ENCODE data around the gene SPAG9.

Gene SPAG9

DNA sequence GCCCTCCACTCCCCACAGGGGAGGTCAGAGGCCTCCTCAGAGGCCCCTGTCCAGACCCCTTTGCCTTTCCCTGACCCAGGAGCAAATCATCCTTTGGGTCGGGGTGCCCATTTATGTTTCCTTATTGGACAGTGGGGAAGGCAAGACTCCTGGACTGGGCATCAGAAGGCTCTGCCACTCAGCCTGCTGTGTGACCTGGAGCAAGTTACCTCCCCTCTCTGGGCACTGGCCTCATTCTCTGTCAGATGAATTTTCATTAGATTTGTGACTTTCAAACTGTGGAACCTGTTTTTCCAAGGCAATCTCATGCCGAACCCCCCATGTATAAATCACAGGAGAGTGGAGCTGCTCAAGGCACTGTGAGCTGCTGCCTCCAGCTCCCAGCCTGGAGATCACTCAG is 207.5 kb downstream of the SPAG9 start:
- no peak overlapping the region for H3K9ac ChIP-seq (ENCODE audit: low read depth, low read length)
- no peak for TF ChIP-seq EZH2 (IDR thresholded peaks at IDR 0.05; ENCODE audit: borderline replicate concordance, low read depth, low read length, severe bottlenecking)
- TF ChIP-seq, protein P1, sequence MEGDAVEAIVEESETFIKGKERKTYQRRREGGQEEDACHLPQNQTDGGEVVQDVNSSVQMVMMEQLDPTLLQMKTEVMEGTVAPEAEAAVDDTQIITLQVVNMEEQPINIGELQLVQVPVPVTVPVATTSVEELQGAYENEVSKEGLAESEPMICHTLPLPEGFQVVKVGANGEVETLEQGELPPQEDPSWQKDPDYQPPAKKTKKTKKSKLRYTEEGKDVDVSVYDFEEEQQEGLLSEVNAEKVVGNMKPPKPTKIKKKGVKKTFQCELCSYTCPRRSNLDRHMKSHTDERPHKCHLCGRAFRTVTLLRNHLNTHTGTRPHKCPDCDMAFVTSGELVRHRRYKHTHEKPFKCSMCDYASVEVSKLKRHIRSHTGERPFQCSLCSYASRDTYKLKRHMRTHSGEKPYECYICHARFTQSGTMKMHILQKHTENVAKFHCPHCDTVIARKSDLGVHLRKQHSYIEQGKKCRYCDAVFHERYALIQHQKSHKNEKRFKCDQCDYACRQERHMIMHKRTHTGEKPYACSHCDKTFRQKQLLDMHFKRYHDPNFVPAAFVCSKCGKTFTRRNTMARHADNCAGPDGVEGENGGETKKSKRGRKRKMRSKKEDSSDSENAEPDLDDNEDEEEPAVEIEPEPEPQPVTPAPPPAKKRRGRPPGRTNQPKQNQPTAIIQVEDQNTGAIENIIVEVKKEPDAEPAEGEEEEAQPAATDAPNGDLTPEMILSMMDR (IDR thresholded peaks at IDR 0.05; ENCODE audit: borderline replicate concordance, extremely low read depth, low read length, poor library complexity, severe bottlenecking) = no peak
- peaks cover 6% of the 10 kb centered on the region for H3K27me3 ChIP-seq (ENCODE audit: insufficient read depth, low read length, poor library complexity)
- H3K4me3 ChIP-seq (ENCODE audit: low read depth in 1 of 2, low read length in 2 of 2) = no peak overlapping the region
- H3K79me2 ChIP-seq (ENCODE audit: insufficient read depth, low read length) = no peaks in the 10 kb centered on the region
- H4K20me1 ChIP-seq (ENCODE audit: insufficient read depth, low read length) = 0 out of 2 replicates have a peak, but pooled peaks cover 1% of the 10 kb centered on the region
- no peak for ATAC-seq (ENCODE audit: insufficient read depth, low read depth)
- no peaks in the 10 kb centered on the region for H3K36me3 ChIP-seq (ENCODE audit: insufficient read depth, low read length)
- peaks cover 11% of the 10 kb centered on the region for H3K4me1 ChIP-seq (ENCODE audit: insufficient read depth, low read length)
- H2AFZ ChIP-seq (ENCODE audit: low read depth, low read length) = no peak overlapping the region
- DNase-seq = no peak
- H3K4me2 ChIP-seq (ENCODE audit: insufficient read depth, low read length) = no peak overlapping the region
- no peaks in the 10 kb centered on the region for H3K9me3 ChIP-seq (ENCODE audit: insufficient read depth, low read length, severe bottlenecking)
- no peak overlapping the region for H3K27ac ChIP-seq (ENCODE audit: low read length)

All from DND-41 (cell line).